Prostate gland (tissue), 2 donors: ENCODE data around the gene AOPEP.

ENCODE experiments used
- CTCF ChIP-seq, 4 experiments: fragments of 200-600 bp in 2 of 4; fragments of 450-650 bp in 2 of 4; sonication (generic) in 2 of 4; IDR thresholded peaks; 1 replicate in 3 of 4; 2 replicates in 1 of 4; pipeline ENCODE4 v1.5.1; 2016 to 2019; ENCODE audit warnings: antibody characterized with exemption in 4 of 4, mild to moderate bottlenecking in 2 of 4, moderate library complexity in 2 of 4
- POLR2A ChIP-seq: fragments of 450-650 bp; IDR thresholded peaks from one replicate; pipeline ENCODE4 v1.6.1; 2016; ENCODE audit warnings: antibody characterized with exemption, mild to moderate bottlenecking
- POLR2AphosphoS5 ChIP-seq: sonication (generic); formaldehyde crosslinking; IDR thresholded peaks from one replicate; pipeline ENCODE4 v1.6.1; 2017; ENCODE audit warnings: antibody characterized with exemption

DNA sequence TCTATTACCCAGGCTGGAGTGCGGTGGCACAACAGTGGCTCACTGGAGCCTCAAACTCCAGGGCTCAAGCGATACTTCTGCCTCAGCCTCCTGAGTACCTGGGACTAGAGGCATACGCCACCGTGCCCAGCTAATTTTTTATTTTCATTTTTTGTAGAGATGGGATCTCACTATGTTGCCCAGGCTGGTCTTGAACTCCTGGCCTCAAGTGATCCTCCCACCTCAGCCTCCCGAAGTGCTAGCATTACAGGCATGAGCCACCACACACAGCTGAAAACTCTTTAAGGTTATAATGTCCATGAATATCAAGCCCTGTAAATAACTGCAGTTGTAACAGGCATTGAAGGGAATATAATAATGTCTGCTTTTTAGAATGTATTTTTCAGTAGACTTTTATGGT is 271.2 kb downstream of the AOPEP start:
- TF ChIP-seq CTCF (IDR thresholded peaks at IDR 0.05) = no peak
- TF ChIP-seq POLR2AphosphoS5 = no peak
- no peak for TF ChIP-seq POLR2A
